Activated naive CD8-positive, alpha-beta T cell treated with anti-CD3 and anti-CD28 coated beads, Interleukin-2, amount 50 U/mL, for 16 hours (primary cell): ENCODE data around the gene SNX20.

ENCODE experiments used
- DNase-seq: peaks from one replicate; pipeline ENCODE4 v3.0.0-alpha.2; 2020; ENCODE audit warnings: low read depth, low spot score

The SNX20 gene

GRCh38 chr16:50635505-50636392, 45.4 kb downstream of the SNX20 start:
- no peak for DNase-seq

- DNase-seq, result no peak
Observed at GRCh38 chr16:50634947-50635346, 46.2 kb downstream of the SNX20 start.

GRCh38 chr16:50634090-50634489, 47.0 kb downstream of the SNX20 start:
- no peak for DNase-seq

- no peak for DNase-seq
Observed at GRCh38 chr16:50632927-50633800, 47.9 kb downstream of the SNX20 start.

GRCh38 chr16:50631985-50632576, 49.0 kb downstream of the SNX20 start:
- DNase-seq, result no peak

- no peak for DNase-seq
Observed at GRCh38 chr16:50631249-50631984, 49.7 kb downstream of the SNX20 start.

GRCh38 chr16:50630394-50631020, 50.6 kb downstream of the SNX20 start:
- DNase-seq, result no peak

GRCh38 chr16:50629334-50629733, 51.8 kb downstream of the SNX20 start:
- DNase-seq, result no peak

GRCh38 chr16:50628156-50628802, 52.8 kb downstream of the SNX20 start:
- no peak for DNase-seq

GRCh38 chr16:50627419-50627818, 53.7 kb downstream of the SNX20 start:
- no peak for DNase-seq

GRCh38 chr16:50626868-50627267, 54.2 kb downstream of the SNX20 start:
- DNase-seq, result no peak

- no peak for DNase-seq
Observed at GRCh38 chr16:50625374-50625773, 55.7 kb downstream of the SNX20 start.

GRCh38 chr16:50624449-50624970, 56.6 kb downstream of the SNX20 start:
- no peak for DNase-seq

- no peak for DNase-seq
Observed at GRCh38 chr16:50622643-50623369, 58.3 kb downstream of the SNX20 start.

- no peak for DNase-seq
Observed at GRCh38 chr16:50622029-50622428, 59.1 kb downstream of the SNX20 start.
